Activated B cell treated with CpG ODN at 0.5 μM for 24 hours (primary cell): ENCODE data around the gene C2orf81. TPM values are rescaled to one million over a fixed set of nuclear protein-coding genes. Genes with fewer than 3 reads are reported as not detected.

ENCODE experiments used
- ATAC-seq: fragments of 200-7000 bp; cut with Tn5 transposase; one replicate; pipeline ENCODE4 v1.10.0; 2021; ENCODE audit warnings: low read depth, mild to moderate bottlenecking, moderate library complexity
- CTCF ChIA-PET: fragments of 350-600 bp; sonication (Branson Sonifier 250); formaldehyde crosslinking; loops from one replicate; lab custom pipeline; 2021; ENCODE audit warnings: antibody characterized with exemption; lab: Charles Lee
- POLR2A ChIA-PET: fragments of 350-600 bp; sonication (Branson Sonifier 250); formaldehyde crosslinking; loops from one replicate; lab custom pipeline; 2021; ENCODE audit warnings: antibody characterized with exemption; lab: Charles Lee
- DNase-seq: peaks from one replicate; pipeline ENCODE4 v3.0.0; 2022
- H3K27ac Mint-ChIP-seq: one replicate; pipeline ENCODE4 v1.8.0; 2020; ENCODE audit warnings: mixed read lengths
- H3K27me3 Mint-ChIP-seq: one replicate; pipeline ENCODE4 v1.8.0; 2021; ENCODE audit warnings: mixed read lengths
- H3K36me3 Mint-ChIP-seq: one replicate; pipeline ENCODE4 v1.8.0; 2021; ENCODE audit warnings: low read depth, mixed read lengths
- H3K4me1 Mint-ChIP-seq: one replicate; pipeline ENCODE4 v1.8.0; 2021; ENCODE audit warnings: mixed read lengths
- H3K4me3 Mint-ChIP-seq: one replicate; pipeline ENCODE4 v1.8.0; 2020; ENCODE audit warnings: mild to moderate bottlenecking, mixed read lengths
- H3K9me3 Mint-ChIP-seq: one replicate; pipeline ENCODE4 v1.8.0; 2020; ENCODE audit warnings: mixed read lengths
- intact Hi-C: fragments of 100-400 bp; cut with micrococcal nuclease; formaldehyde crosslinking; loops from one replicate; pipeline ENCODE4 v1.15.1; 2024
- total RNA-seq: library from RNA; stranded (reverse); gene quantifications from 2 replicates; pipeline ENCODE4 v1.2.3, GENCODE V29; 2022
- TF ChIP-seq, protein P1 (sequence below): fragments of 200-600 bp; IDR thresholded peaks from one replicate; pipeline ENCODE4 v1.8.0; 2022; ENCODE audit warnings: antibody characterized with exemption, mild to moderate bottlenecking

Gene C2orf81
- total RNA-seq, 1 donor from 2014 or later: 5.5 TPM

DNA sequence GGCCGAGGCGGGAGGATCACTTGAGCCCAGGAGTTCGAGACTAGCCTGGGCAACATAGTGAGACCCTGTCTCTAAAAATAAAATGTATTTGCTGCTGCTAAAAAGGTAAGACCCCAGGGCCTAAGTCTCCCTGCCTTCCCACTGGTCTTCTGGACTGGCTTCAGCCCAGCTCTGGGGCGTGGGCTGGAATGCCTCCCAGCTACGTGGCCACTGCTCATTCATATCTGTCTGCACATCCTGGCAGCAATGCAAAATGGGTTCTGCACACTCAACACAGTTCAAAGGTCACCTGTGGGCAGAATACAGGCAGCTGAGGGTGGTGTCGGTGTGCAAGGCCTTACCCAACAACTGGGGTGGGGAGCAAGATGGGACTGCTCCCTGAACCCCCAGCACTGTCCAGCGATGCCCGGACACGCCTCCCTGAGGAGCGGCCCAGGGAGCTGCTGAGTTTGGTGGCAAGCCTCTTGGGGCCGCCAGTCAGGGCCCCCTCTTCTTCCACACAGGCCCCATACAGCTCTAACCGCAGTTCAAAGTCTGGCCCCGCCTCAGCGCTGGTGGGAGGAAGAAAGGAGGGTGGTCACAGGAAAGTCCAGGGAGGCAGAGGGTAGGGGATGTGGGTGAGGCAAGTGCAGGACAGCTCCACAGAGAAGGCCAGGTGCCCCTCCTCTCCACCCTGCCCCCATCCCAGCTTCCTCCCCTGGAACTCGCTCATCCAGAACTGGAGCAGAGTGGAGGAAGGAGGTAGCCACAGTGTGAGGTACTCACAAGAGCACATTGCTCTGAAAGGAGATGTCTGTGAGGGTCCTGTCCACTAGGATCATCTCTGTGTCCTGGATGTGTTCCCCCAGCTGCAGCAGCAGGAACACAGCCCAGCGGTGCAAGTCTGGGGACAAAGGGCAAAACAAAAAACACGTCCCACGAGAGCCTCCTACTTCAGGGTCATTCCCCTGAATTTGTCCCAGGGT, 8.3 kb upstream of the C2orf81 start:
- no peak for DNase-seq
- Mint-ChIP-seq H3K36me3 (peaks cover 27% of the 10 kb centered on the region), H3K27ac (no peak overlapping the region), H3K4me1 (no peaks in the 10 kb centered on the region), H3K27me3 (no peaks in the 10 kb centered on the region), H3K4me3 (no peak overlapping the region), H3K9me3 (no peaks in the 10 kb centered on the region)
- intact Hi-C loops: no loop called here
- ChIA-PET POLR2A (no interaction called here), CTCF (no interaction called here)
- no peak for ATAC-seq
- TF ChIP-seq, protein P1, sequence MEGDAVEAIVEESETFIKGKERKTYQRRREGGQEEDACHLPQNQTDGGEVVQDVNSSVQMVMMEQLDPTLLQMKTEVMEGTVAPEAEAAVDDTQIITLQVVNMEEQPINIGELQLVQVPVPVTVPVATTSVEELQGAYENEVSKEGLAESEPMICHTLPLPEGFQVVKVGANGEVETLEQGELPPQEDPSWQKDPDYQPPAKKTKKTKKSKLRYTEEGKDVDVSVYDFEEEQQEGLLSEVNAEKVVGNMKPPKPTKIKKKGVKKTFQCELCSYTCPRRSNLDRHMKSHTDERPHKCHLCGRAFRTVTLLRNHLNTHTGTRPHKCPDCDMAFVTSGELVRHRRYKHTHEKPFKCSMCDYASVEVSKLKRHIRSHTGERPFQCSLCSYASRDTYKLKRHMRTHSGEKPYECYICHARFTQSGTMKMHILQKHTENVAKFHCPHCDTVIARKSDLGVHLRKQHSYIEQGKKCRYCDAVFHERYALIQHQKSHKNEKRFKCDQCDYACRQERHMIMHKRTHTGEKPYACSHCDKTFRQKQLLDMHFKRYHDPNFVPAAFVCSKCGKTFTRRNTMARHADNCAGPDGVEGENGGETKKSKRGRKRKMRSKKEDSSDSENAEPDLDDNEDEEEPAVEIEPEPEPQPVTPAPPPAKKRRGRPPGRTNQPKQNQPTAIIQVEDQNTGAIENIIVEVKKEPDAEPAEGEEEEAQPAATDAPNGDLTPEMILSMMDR: no peak

DNA sequence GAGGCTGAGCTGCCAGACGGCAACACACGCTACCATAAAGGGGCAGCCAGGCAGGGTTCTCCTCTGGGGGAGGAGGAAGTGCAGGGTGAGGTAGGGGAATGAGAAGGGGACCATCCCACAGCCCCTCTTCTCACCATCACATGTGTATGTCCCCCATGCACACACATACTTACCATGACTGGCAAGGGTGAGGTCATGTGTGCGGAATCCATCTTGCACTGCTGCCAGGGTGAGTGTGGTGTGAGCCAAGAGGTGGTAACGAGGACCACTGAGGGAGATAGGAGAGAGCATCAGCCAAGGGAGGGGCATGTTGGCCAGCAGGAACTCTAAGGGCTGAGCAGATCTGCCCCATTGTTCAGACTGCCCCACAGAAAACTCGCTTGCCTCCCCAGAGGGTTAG, 7.3 kb upstream of the C2orf81 start:
- Mint-ChIP-seq H3K4me1 (no peaks in the 10 kb centered on the region), H3K36me3 (peaks cover 30% of the 10 kb centered on the region), H3K27ac (no peak overlapping the region), H3K9me3 (no peaks in the 10 kb centered on the region), H3K4me3 (no peak overlapping the region), H3K27me3 (no peaks in the 10 kb centered on the region)
- ATAC-seq (no peak), DNase-seq (no peak)
- POLR2A ChIA-PET: interaction anchor here (0.5 kb wide), 1 partner anchor 141 kb away, joined by 4 read pairs; no protein-coding TSS in a partner anchor
- intact Hi-C loops: no loop called here
- TF ChIP-seq, protein P1: no peak
- CTCF ChIA-PET: no interaction called here

DNA sequence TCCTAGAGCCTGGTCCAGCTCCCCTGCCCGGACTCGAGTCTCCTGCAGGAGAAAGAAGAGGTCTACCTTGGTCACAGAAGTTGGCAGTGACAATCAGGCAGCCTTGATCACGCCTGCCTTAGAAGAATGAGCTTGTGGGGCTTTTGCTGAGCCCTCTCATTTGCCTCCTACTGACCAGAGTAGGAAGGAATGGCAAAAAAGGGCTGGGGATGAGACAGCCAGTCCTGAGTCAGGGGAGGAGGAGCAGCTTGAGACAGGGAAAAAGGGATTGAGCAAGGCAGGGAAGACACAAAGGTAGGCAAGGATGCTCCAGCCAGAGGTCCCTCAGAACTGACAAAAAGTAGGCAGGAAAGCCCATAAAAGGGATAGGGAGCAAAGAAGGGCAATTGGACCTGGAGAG, 6.1 kb upstream of the C2orf81 start:
- DNase-seq (no peak), ATAC-seq (no peak)
- CTCF ChIA-PET: no interaction called here
- TF ChIP-seq, protein P1: no peak
- H3K9me3 Mint-ChIP-seq: no peaks in the 10 kb centered on the region
- H3K36me3 Mint-ChIP-seq: peaks cover 30% of the 10 kb centered on the region
- H3K4me3 Mint-ChIP-seq: no peak overlapping the region
- no peaks in the 10 kb centered on the region for H3K4me1 Mint-ChIP-seq
- H3K27me3 Mint-ChIP-seq: no peaks in the 10 kb centered on the region
- POLR2A ChIA-PET: interaction anchor here (0.5 kb wide), 1 partner anchor 45 kb away, joined by 5 read pairs; no protein-coding TSS in a partner anchor
- no peak overlapping the region for H3K27ac Mint-ChIP-seq
- intact Hi-C loops: no loop called here

DNA sequence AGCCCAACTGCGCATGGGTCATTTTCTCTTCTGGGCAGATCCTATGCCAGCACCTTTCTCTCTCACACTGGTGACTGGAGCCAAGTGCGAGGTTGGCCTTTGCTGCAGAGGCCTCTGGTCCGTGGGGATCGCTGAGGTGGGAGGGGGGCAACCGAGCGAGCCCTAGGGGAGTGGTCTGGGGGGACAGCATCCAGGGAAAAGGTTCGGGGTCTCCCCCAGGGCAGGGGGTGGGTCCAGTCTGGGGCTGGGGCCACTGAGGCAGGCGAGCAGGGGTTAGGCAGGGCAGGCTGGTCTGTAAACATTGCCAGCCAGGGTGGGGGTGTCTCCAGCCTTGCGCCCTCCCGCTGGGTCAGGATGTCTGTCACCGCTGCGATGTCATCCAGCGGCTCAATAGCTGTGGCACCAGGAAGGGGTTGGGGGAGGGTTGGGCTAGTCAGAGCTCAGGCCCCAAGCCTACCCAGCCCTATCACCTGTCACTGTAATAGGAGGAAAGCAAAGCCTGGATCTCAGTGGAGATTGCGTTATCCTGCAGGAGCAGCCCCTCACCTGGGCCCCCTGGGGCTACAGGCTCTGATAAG, 4.9 kb upstream of the C2orf81 start:
- ChIA-PET POLR2A (no interaction called here), CTCF (no interaction called here)
- no peaks in the 10 kb centered on the region for H3K9me3 Mint-ChIP-seq
- no peak for DNase-seq
- H3K4me3 Mint-ChIP-seq: no peak overlapping the region
- peaks cover 32% of the 10 kb centered on the region for H3K36me3 Mint-ChIP-seq
- TF ChIP-seq, protein P1: no peak
- intact Hi-C loops: no loop called here
- H3K27ac Mint-ChIP-seq: no peak overlapping the region
- H3K4me1 Mint-ChIP-seq: peaks cover 6% of the 10 kb centered on the region
- ATAC-seq: no peak
- no peaks in the 10 kb centered on the region for H3K27me3 Mint-ChIP-seq

DNA sequence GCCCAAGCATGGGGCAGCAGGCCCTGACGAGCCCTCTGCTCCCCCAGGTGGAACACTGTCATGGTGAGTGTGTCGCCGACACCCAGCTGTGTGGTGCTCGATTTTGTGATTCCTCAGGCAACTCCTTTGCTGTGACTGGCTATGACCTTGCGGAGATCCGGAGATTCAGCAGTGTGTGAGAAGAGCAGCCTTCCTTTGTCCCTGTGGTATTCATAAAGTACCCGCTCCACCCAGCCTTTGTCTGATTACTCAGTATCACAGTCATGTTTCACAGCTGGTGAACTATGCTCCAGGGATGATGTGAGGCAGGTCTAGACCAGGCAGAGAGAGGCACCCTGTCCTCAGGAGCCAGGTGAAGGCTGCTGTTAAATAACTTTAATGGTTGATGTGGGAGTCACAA, 4.1 kb upstream of the C2orf81 start:
- intact Hi-C loops: no loop called here
- no peak for DNase-seq
- H3K4me1 Mint-ChIP-seq: peaks cover 13% of the 10 kb centered on the region
- H3K4me3 Mint-ChIP-seq: no peak overlapping the region
- ChIA-PET CTCF (no interaction called here), POLR2A (interaction anchor here (0.7 kb wide), 1 partner anchor 66 kb away, joined by 3 read pairs; no protein-coding TSS in a partner anchor)
- TF ChIP-seq, protein P1: no peak
- no peaks in the 10 kb centered on the region for H3K27me3 Mint-ChIP-seq
- no peaks in the 10 kb centered on the region for H3K9me3 Mint-ChIP-seq
- ATAC-seq: no peak
- H3K27ac Mint-ChIP-seq: no peak overlapping the region
- peaks cover 33% of the 10 kb centered on the region for H3K36me3 Mint-ChIP-seq
